ENCODE data around the gene CIC.
"Not testable (repeated sequence)": the region's sequence is repeated elsewhere in the genome, so short reads cannot be mapped to it uniquely, and the experiment has no call there.

The CIC gene

DNA sequence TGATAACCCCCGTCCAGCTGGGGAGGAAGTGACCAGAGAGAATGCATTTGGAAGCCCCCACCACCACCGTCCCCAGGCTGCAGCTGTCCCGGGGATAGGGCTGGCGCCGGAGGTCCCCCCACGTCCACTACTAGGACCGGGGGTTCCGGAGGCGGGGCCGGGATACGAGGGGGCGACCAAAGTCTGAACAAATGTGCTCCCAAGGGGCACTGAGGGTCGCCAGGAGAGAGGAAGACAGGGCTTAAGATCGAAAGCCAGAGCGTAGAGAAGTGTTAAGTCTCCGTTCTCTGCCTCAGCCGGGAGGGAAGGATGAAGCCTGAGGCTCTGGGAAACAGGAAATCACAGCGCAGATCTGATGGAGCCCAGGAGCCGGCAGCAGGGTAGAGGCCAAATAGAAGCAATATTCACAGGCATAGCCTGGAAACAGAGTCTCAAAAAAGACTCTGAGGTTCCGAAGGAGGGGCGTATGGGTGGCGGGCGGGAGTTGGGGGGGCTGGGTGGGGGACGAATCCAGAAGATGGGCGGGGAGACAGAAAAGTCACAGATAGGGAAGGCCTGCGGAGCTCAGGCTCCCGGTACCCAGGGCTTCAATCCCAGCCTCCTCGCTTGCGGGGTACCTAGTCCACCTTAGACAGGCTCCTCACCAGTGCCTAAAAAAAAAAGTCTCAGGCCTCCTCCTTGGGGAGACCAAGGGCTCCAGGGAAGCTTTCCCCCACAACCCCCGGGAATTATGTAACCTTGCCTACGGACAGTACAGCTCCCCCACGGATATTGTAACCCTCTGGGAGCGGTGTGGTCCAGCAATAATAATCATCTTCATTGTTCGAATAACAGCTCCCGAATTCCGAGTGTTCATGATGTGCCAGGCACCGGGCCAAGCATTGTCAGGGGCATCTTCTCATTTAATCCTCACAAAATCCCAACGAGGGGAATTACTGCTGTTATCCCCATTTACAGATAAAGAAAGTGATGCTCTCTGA is 13.0 kb upstream of the CIC start:
- DNase-seq, result peak; percentile 72

DNA sequence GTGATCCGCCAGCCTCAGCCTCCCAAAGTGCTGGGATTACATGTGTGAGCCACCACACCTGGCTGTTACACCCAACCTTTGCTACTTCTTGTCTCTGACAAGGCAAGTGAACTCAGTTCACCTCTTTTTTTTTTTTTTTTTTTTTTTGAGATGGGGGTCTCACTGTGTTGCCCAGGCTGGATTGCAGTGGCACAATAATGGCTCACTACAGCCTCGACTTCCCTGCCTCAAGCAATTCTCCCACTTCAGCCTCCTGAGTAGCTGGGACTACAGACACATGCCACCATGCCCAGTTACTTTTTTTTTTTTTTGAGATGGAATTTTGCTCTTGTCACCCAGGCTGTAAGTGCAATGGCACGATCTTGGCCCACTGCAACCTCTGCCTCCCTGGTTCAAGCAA is 11.2 kb upstream of the CIC start:
- DNase-seq, result not testable (repeated sequence)

DNA sequence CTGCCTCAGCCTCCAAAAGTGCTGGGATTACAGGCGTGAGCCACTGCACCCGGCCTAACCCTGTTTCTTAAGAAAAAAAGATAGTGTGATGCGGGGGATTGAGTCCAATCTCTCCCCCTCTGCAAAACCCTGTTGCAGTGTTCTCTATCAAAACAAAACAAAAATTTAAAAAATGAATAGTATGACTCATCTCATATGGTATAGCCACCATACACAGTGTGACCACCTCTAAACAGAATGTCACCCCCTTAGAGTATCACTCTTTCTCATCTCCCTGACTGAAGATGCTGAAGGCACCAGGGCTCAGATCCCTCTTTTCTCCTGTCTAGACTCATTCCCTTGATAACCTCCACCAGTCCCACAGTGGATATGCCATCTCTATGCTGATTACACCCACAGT is 7.3 kb upstream of the CIC start:
- DNase-seq, result no peak

DNA sequence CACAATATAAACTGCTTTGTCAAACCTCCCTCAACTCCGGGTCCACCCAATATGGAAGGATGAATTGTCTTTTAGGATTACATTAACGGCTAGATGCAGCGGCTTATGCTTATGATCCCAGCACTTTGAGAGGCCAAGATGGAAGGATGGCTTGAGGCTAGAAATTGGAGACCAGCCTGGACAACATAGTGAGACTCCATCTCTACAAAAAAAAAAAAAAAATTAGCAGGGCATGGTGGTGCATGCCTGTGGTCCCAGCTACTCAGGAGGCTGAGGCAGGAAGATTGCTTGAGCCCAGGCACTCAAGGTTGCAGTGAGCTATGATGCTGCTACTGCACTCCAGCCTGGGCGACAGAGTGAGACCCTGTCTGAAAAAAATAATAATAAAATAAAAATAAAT is 2.9 kb upstream of the CIC start:
- not testable (repeated sequence) for DNase-seq

DNA sequence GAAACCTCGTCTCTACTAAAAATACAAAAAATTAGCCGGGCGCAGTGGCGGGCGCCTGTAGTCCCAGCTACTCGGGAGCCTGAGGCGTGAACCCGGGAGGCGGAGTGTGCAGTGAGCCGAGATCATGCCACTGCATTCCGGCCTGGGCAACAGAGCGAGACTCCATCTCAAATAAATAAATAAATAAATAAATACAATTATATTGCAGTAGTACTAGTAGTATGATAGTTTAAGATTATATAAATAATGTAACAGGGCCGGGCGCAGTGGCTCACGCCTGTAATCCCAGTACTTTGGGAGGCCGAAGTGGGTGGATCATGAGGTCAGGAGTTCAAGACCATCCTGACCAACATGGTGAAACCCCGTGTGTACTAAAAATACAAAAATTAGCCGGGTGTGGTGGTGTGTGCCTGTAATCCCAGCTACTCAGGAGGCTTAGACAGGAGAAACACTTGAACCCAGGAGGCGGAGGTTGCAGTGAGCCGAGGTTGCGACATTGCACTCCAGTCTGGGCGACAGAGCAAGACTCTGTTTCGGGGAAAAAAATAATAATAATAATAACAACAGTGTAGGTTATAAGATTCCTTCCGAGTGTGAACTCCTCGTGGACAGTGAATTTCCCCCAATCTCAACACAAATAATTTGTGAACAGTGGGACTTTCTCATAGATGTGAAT is 2.0 kb upstream of the CIC start:
- DNase-seq, result not testable (repeated sequence)

DNA sequence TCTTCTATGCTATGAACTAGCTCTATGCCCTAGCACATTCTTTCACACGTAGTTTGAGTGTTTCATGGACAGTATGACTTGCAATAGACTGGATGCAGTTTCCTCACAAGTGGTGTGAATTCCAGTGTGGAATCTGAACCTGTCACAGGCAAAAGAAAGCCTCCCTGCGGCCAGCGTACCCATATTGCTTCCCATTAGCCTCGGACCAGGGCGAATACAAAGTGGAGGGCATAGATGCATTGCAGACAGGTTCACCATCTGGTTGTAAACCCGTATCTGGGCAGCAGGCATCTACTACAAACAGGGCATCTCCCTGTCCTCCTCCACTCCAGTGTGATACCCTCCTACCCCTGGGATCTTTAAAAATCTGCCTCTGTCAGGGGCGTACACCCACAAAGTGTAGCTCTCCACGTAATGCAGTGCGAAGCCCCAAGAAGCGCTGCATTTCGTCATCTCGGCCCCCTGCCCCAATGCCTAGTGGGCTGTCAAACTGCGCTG is 1.4 kb upstream of the CIC start:
- DNase-seq, result no peak

DNA sequence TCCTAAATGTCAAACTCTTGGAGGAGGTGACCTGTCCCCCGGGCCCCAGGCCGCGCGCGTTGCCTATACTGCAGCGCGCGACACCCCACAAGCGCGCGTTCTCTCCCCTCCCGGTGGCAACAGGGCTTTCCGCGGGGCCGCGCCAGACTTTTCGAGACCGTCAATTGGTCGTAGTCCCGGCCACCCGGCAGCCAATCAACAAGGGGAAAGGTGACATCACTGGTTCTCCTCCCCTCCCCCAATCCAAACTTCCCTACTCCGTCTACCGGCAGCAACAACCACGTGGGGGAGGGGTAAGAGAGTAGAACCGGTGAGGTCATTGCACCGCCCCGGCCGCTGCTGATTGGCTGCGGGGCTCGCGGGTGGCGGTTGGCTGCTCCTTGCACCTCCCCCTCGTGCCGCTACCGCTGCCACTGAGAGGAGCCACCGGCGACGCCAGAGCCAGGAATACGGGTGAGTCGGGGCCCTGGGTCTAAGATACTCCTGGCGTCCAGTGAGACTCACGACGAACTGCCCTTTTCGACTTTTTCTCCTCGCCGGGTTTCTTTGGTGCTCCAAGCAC is 829 bp upstream of the CIC start:
- peak; percentile 100 for DNase-seq

DNA sequence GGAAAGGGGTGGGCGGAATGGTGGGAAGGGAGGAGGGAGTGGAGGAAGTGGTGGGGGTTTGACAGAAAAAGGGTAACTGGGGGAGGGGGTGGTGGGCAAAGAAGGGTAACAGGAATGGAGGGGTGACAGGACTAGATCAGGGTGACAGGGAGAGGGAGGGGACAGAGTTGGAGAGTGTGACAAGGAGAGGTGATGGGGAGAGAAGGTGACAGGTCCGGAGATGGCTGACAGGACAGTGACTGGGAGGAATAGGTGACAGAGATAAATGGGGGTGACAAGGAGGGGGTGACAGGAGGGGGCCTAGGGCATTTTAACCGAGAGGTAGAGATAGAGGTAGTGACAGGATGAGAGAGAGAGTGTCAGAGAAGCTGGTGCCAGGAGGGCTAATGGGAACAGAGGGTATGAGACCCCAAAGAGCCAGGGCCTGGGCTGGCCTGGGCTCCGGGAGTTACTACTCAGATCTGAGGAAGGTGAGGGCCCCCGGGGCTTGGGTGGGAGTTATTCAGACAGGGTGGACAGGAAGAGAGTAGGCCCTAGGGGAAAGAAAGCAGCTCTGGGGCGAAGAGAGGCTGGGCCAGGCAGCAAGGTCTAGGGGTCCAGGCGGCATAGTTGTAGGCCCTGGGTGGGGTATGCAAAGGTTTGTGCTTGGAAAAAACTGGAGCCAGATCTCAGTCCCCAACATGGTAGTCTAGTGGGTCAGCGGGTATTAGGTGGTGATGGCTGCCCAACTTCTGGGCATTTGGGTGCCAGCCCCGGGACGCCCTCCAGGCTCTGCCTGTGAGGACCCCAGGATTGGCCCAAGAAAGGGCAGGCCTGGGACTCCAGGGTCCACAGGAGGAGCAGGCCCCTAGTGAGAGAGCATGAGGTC is 660 bp downstream of the CIC start:
- DNase-seq, result no peak

DNA sequence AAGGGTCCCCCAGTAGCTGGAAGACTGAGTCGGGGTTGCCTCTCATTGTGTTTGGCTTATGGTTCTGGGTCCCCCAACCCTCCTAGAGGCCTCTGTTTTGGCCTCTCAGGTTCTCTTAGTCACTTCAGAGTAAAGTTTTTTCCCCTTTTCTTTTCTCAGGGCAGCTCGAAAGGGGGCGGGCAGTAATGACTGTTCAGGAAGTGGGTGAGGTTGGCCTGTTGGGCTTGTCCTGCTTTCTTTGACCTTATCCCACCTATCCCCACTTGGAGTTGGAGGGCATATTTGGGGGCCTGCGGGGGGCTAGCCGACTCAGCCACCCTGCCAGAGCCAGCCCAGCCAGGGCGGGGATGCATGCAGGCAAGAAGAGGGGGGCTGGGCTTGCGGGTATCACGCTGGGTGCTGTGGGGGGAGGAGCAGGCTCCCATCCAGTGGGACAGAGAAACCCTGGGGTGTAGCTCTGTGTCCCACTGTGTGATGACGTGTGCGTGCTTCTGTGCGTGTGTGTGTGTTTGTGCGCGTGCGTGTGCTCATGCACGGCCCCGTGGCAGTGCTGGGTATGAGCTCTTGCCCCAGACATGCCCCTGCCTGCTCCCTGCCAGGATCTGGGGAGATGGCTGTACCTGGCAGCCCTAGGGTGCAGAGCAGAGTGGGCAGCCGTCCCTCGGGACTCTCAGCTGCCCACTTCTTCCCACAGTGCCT is 1.4 kb downstream of the CIC start:
- no peak for DNase-seq

DNA sequence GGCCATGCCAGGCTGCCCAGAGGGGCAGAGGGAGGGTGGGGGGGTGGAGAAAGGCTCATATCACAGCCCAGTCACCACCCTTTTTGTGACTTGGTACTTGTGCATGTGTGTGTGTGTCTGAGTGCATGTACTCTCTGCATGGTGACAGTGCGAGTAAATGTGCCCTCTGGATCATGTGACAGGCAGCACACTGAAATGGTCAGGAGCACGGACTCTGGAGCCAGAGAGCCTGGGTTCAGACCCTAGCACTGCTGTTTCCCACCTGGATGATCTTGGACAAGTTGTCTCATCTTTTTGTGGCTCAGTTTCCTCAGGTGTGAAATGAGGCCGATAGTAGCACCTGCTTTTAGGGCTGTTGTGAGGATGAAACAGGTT is 2.0 kb downstream of the CIC start:
- no peak for DNase-seq

DNA sequence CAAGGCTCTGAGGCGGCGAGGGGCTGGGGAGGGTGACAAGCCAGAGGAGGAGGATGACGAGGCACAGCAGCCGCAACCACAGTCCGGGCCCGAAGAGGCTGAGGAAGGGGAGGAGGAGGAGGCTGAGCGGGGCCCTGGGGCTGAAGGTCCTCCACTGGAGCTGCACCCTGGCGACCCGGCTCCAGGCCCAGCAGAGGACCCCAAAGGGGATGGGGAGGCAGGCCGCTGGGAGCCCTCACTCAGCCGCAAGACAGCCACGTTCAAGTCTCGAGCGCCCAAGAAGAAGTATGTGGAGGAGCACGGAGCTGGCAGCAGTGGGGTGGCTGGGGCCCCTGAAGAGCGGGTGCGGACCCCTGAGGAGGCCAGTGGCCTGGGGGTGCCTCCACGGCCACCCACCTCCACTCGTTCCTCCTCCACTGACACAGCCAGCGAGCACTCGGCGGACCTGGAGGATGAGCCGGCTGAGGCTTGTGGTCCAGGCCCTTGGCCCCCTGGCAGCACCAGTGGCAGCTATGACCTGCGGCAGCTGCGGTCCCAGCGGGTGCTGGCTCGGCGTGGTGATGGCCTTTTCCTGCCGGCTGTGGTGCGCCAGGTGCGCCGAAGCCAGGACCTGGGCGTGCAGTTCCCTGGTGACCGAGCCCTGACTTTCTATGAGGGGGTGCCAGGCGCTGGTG is 2.9 kb downstream of the CIC start:
- DNase-seq, result no peak

DNA sequence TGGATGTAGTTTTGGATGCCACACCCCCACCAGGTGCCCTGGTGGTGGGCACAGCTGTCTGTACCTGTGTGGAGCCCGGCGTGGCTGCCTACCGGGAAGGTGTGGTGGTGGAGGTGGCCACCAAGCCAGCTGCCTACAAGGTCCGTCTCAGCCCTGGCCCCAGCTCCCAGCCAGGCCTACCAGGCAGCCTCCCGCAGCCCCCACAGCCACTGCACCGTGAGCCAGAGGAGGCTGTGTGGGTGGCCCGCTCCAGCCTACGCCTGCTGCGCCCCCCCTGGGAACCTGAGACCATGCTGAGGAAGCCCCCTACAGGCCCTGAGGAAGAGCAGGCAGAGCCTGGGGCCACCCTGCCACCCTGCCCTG is 3.5 kb downstream of the CIC start:
- no peak for DNase-seq

DNA sequence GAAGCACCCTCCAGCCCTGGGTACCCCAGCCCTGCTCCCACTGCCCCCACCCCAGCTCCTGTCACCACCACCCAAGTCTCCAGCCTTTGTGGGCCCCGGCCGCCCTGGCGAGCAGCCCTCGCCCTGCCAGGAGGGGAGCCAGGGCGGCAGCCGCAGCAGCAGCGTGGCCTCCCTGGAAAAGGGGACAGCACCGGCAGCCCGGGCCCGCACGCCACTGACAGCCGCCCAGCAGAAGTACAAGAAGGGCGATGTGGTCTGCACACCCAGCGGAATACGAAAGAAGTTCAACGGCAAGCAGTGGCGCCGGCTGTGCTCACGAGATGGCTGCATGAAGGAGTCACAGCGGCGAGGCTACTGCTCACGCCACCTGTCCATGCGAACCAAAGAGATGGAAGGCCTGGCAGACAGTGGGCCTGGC is 3.9 kb downstream of the CIC start:
- DNase-seq, result no peak

DNA sequence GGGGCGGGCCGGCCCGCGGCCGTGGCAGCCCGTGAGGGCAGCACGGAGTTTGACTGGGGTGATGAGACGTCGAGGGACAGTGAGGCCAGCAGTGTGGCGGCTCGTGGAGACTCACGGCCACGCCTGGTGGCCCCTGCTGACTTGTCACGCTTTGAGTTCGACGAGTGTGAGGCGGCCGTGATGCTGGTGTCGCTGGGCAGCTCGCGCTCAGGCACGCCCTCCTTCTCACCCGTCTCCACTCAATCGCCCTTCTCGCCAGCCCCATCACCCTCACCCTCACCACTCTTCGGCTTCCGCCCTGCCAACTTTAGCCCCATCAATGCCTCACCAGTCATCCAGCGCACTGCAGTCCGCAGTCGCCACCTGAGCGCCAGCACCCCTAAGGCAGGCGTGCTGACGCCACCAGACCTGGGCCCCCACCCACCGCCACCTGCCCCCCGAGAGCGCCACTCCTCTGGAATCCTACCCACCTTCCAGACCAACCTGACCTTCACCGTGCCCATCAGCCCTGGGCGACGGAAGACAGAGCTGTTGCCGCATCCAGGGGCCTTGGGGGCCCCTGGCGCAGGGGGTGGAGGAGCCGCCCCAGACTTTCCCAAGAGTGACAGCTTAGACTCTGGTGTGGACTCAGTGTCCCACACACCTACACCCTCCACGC is 4.5 kb downstream of the CIC start:
- DNase-seq, result no peak

DNA sequence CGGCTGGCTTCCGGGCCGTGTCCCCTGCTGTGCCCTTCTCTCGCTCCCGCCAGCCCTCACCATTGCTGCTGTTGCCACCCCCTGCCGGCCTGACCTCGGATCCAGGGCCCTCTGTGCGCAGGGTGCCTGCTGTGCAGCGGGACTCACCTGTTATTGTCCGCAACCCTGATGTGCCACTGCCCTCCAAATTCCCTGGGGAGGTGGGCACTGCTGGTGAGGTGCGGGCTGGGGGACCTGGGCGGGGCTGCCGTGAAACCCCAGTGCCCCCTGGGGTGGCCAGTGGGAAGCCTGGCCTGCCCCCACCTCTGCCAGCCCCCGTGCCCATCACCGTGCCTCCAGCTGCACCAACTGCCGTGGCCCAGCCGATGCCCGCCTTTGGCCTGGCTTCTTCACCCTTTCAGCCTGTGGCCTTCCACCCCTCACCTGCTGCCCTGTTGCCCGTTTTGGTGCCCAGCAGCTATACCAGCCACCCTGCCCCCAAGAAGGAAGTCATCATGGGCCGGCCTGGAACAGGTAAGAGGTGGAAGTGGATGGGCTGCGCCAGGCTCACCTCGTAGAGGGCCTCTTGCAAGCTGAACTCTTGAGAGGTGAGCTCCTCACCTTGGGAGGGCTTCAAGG is 5.1 kb downstream of the CIC start:
- DNase-seq, result no peak

DNA sequence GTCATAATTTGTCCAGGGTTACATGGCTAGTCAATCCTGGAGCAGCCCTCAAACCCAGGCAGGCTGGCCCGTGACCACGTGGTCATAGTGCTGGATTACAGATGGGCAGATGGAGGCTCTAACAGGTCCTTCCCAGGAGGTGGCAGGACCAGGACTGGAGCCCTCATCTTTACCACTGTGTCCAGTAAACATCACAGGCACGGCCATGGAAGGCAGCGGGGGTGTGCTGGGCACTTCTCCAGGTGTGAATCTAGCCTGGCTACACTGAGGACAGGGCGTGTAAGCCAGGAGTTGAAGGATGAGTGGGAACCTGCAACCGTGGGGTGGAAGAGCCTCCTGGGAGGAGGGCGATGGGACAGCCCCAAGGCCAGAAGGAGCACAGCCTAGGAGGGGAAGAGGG is 6.1 kb downstream of the CIC start:
- DNase-seq, result no peak

DNA sequence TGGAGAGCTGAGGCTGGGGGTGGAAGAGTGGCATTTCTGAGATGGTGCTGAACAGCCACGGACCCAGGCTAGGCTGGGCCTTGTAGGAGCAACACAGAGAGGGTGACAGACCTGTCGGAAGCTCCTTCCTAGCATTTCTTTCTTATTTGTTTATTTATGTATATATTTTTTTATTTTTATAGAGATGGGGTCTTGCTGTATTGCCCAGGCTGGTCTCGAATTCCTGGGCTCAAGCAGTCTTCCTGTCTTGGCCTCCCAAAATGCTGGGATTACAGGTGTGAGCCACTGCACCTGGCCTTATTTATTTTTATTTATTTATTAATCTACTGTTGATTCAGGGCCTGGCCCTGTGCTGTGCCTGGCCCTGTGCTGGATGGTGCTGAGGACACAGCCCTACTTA is 6.5 kb downstream of the CIC start:
- no peak for DNase-seq

DNA sequence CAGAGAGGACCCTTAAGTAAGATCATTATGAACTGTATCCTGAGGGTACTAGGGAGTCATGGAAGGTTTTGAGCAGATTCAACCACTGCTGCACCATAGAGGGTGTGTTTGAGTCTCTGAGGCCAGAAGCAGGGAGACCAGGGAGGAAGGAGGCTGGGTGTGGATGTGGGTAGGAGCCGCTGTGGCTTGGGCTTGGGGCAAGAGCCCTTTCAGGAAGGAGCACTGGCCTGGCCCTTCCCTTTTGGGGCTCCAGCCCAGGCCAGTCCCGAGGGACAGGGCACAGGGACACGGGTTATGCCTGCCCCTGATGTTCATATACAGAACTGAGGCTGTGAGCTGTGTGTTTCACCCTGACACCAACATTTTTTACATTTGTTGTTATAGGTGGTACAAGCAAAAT is 7.2 kb downstream of the CIC start:
- no peak for DNase-seq

DNA sequence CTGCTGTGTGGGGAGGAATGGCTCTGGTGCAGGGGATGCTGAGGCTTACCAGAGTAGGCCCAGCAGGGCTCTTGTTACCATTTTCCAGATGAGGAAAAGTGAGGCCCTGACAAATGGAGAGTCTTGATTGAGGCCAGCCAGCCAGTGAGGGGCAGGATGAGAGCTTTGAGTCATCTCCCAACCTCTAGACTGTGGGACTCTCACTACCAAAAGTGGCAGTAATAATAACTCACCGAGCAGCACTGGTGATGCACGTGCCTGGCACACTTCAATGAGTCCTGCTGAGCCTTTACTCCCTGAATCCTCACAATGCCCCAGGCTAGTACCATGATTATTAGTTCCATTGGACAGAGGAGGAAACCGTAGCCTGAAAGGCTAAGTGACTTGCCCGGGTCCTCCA is 7.8 kb downstream of the CIC start:
- no peak for DNase-seq

DNA sequence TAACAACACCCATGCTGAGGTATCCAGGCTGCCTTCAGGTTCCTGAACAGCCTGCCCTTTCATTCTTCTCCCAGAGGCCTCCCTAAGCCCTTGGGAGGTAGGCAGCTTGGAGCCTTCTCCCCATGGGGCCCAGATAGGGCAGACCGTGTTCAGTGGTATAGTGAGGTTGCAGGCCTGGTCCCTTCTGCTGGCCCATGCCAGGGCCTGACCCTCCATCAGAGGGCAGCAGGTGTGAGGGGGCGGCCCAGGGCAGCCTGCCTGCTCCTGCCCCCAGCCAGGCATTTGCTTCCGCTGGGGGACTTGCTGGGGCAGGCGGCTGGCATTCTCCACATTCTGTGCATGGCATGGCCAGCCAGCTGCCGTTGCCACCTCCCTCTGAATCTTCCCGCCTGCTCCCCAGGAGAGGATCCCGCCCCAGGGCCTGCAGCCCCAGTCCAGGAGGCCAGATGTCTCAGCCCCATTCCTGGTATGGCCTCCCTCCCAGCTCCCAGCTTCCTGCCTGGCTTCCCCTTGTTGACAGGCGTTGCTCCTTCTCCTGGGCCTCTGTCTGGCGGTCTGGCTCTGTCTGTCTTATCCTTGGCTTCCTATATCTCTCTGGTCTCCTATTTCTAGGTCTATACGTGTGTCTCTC is 8.9 kb downstream of the CIC start:
- no peak for DNase-seq

Measured in NCI-H748 treated with DMSO at 0.1 percent for 48 hours (cell line).